Heart left ventricle (tissue), 16 donors: ENCODE data around the gene GALNT18. TPM values are rescaled to one million over a fixed set of nuclear protein-coding genes. Genes with fewer than 3 reads are reported as not detected.
A peak's percentile ranks its signal among the peaks of the same experiment; 100 is the strongest.

Source experiments
- ATAC-seq, 4 donors: fragments of 200-7000 bp; cut with Tn5 transposase; one replicate each; pipeline ENCODE4 v1.9.1; 2020 to 2022; ENCODE audit warnings: moderate library complexity in 4 of 4, mild to moderate bottlenecking in 3 of 4, moderate number of reproducible peaks in 1 of 4
- DNase-seq, 5 donors: peaks; one replicate each; pipeline ENCODE4 v3.0.0-alpha.2; 2020
- H3K27ac ChIP-seq, 12 donors: fragments of 200-600 bp; sonication (generic) in 4 of 12; one replicate each; pipeline versions ENCODE4 v1.5.0 to v1.8.0; 2016 to 2022; ENCODE audit warnings: mild to moderate bottlenecking in 2 of 12
- H3K27me3 ChIP-seq, 9 donors: fragments of 200-600 bp; sonication (generic) in 2 of 9; one replicate each; pipeline versions ENCODE4 v1.5.1 to v1.8.0; 2016 to 2022; ENCODE audit warnings: mild to moderate bottlenecking in 3 of 9
- H3K36me3 ChIP-seq, 9 donors: fragments of 200-600 bp; sonication (generic) in 2 of 9; one replicate each; pipeline versions ENCODE4 v1.5.0 to v1.8.0; 2018 to 2022; ENCODE audit warnings: mild to moderate bottlenecking in 2 of 9
- H3K4me1 ChIP-seq, 12 donors: fragments of 200-600 bp; sonication (generic) in 4 of 12; one replicate each; pipeline versions ENCODE4 v1.5.0 to v1.8.0; 2016 to 2022; ENCODE audit warnings: mild to moderate bottlenecking in 3 of 12
- H3K4me3 ChIP-seq, 12 donors: fragments of 200-600 bp; sonication (generic) in 4 of 12; one replicate each; pipeline versions ENCODE4 v1.5.0 to v1.8.0; 2017 to 2022; ENCODE audit warnings: mild to moderate bottlenecking in 9 of 12, moderate library complexity in 4 of 12
- H3K9me3 ChIP-seq, 12 donors: fragments of 200-600 bp; sonication (generic) in 4 of 12; one replicate each; pipeline versions ENCODE4 v1.5.0 to v1.8.0; 2016 to 2022; ENCODE audit warnings: mild to moderate bottlenecking in 1 of 12
- POLR2A ChIP-seq, 2 donors: fragments of 450-650 bp; IDR thresholded peaks; one replicate each; pipeline ENCODE4 v1.6.1; 2017; ENCODE audit warnings: antibody characterized with exemption in 2 of 2, mild to moderate bottlenecking in 2 of 2, moderate library complexity in 2 of 2
- WGBS, 4 donors: extraction: QIAGEN DNeasy Blood & Tissue Kit in 2 of 4; methylation state at CpG; one replicate each; pipeline versions ENCODE4 v1.1.5 to v1.1.7; 2013 to 2018; 5-methylcytosine and 5-hydroxymethylcytosine counted together
- intact Hi-C, 10 donors: fragments of 100-400 bp; cut with DNase I; formaldehyde crosslinking; loops; one replicate each; pipeline versions ENCODE4 v1.11.1 to v1.14.2; 2022
- polyA plus RNA-seq, 2 donors: library from polyadenylated mRNA; stranded (reverse); fragments of 200-250 nt; gene quantifications; one replicate each; pipeline ENCODE4 v1.2.3, GENCODE V29; 2013
- total RNA-seq, 9 donors: library from RNA; depleted of rRNA in 2 of 9; stranded (reverse); fragments of >200 nt in 2 of 9; fragmentation: NEBNext Ultra II Directional in 3 of 9; extraction: Animal tissue kit (Norgen Biotek cat#: 25700) in 3 of 9; gene quantifications; one replicate each; pipeline versions ENCODE4 v1.1.0 to v1.2.4, GENCODE V29; 2016 to 2023
- TF ChIP-seq, protein P1 (sequence below), 12 donors: fragments of 200-600 bp; sonication (generic) in 4 of 12; IDR thresholded peaks; one replicate each; pipeline versions ENCODE4 v1.5.0 to v1.8.0; 2018 to 2022; ENCODE audit warnings: antibody characterized with exemption in 12 of 12, mild to moderate bottlenecking in 5 of 12
- donor health status: ischemic (EF 13 %, LVEDD 7.1; RV severe dilation, severe dysfunction).
- donor health status: healthy with polysubstance abuse.
- donor health status: DM: no; HTN: yes; CAD: no.
- donor health status: DM: no; HTN: no; CAD: no.
- donor health status: ischemic (EF 25% LVEDD 6.9; RV normal size, moderate dysfunction).
- donor health status: ischemic (EF 25% LVEDD 5.7; RV mildly dilated, moderate dysfunction).
- donor health status: healthy.
- donor health status: DM: yes; HTN: yes; CAD: no.
- donor health status: ischemic (EF 35%, LVEDD 5.7; RV mildly dilated, moderate dysfunction).
- donor health status: nonischemic (EF 11% LVEDD 7.7; RV severe dilation, severe dysfunction).
- donor health status: DM: yes; HTN: yes; CAD: no.
- donor health status: PGD.
- donor health status: ischemic (EF 29% LVEDD 5.4; RV normal size, mild dysfunction).
- donor health status: nonischemic (EF 23%, LVEDD 6.1; RV moderate dilation, normal function).

GALNT18 gene
- total and polyA plus RNA-seq, 11 donors, result 9.0 to 31.8 (median 17.3) TPM

DNA sequence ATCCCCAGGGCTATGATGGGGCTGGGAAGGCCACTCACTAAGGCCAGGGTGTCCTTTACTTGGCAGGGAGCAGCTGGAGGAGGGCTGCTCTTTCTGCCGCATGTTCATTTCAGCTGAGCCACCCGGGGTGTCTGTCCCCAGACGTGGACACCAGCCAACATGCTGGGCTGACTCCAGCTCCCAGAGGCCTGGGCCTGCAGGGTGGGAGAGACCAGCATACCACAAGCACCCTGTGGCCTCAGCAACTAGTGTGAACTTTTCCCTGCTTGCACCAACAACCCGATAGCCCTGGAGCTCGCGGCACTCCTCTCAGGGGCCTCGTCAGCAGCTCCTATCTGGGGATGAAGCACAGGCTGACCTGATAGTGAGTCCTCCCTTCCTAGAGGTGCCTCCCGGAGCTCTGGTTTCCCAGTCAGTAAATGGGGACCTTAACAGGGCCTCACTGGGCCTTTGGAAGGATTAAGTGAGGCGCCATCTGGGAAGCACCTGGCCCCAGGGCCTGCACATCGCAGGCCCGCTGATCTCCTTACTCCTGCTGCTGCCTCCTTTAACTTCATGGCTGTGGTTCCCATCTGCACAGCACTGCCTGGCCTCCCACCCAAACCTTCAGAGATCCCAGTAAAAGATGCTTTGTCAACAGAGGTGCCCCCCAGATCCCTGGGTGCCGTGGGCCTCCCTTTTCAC, 83.4 kb downstream of the GALNT18 start:
- WGBS, 4 donors, result 18 to 30% (median 27%) methylated on average over 4 to 12 of the region's 12 CpGs
- peak overlapping the region; percentile 69 to 91 (median 84) for H3K27ac ChIP-seq
- peaks cover 29 to 90% (median 66%) of the 10 kb centered on the region in 12 donors for H3K4me1 ChIP-seq
- ATAC-seq, result peak; percentile 79 to 82 (median 80)
- no peaks in the 10 kb centered on the region for H3K9me3 ChIP-seq
- intact Hi-C loops, result loop anchor here in 9 of 10 donors (5.0 to 10.0 kb wide), 8 partner anchors 34 to 134 kb away; partner anchors contain the start of gene GALNT18 (in 4 of the 9)
- H3K4me3 ChIP-seq, result no peak overlapping the region
- H3K27me3 ChIP-seq, result no peaks in the 10 kb centered on the region
- no peaks in the 10 kb centered on the region for H3K36me3 ChIP-seq
- DNase-seq, result peak; percentile 80 to 89 (median 84)
- TF ChIP-seq POLR2A (IDR thresholded peaks at IDR 0.05), result no peak
- TF ChIP-seq, protein P1, sequence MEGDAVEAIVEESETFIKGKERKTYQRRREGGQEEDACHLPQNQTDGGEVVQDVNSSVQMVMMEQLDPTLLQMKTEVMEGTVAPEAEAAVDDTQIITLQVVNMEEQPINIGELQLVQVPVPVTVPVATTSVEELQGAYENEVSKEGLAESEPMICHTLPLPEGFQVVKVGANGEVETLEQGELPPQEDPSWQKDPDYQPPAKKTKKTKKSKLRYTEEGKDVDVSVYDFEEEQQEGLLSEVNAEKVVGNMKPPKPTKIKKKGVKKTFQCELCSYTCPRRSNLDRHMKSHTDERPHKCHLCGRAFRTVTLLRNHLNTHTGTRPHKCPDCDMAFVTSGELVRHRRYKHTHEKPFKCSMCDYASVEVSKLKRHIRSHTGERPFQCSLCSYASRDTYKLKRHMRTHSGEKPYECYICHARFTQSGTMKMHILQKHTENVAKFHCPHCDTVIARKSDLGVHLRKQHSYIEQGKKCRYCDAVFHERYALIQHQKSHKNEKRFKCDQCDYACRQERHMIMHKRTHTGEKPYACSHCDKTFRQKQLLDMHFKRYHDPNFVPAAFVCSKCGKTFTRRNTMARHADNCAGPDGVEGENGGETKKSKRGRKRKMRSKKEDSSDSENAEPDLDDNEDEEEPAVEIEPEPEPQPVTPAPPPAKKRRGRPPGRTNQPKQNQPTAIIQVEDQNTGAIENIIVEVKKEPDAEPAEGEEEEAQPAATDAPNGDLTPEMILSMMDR (IDR thresholded peaks at IDR 0.05), result no peak

DNA sequence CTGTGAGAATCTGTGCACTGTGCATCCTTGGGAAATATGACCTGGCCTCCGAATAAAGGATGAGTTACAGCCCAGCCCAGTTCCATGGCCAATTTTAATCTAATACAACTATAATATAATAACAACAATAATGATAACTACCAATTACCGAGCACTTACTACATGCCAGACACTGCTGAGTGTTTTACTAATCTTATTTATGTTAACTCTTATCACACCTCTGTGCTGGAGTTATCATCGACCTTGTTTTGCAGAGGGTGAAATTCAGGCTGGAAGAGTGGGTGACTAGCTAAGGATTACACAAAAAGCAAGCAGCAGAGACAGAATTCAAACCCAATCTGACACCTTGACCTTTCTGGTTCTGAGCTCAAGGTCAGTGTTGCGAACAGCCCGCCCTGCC, 83.9 kb downstream of the GALNT18 start:
- no peaks in the 10 kb centered on the region for H3K27me3 ChIP-seq
- DNase-seq, result no peak
- H3K4me1 ChIP-seq, result peaks cover 29 to 90% (median 65%) of the 10 kb centered on the region in 12 donors
- ATAC-seq, result no peak
- intact Hi-C loops, result loop anchor here in 9 of 10 donors (2.0 to 10.0 kb wide), 9 partner anchors 34 to 133 kb away; partner anchors contain the start of gene GALNT18 (in 4 of the 9)
- H3K9me3 ChIP-seq, result no peaks in the 10 kb centered on the region
- H3K36me3 ChIP-seq, result no peaks in the 10 kb centered on the region
- TF ChIP-seq, protein P1 (IDR thresholded peaks at IDR 0.05), result no peak
- no peak for TF ChIP-seq POLR2A (IDR thresholded peaks at IDR 0.05)
- 23 to 32% (median 25%) methylated on average over 5 of the region's 5 CpGs for WGBS, 4 donors
- peak overlapping the region; percentile 69 to 91 (median 84) for H3K27ac ChIP-seq
- H3K4me3 ChIP-seq, result no peak overlapping the region

DNA sequence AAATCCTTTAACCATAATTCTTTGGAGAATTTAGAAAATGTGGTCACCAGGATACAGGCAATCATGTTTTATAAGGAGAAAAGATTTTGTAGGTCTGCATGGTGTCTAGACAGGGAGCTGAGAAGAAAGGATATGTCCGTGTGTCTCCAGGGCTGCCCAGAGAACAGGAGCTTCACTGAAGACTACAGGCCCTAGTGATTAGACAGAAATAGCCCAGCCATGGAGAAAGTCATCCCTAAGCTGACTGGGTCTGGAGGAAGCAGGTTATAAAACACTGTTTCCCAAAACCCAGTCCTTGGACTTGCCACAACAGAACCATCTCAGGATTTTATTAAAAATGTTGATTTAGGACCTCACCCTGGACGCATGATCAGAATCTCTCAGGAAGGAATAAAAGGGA, 84.4 kb downstream of the GALNT18 start:
- Histone ChIP-seq H3K4me1 (peaks cover 29 to 88% (median 68%) of the 10 kb centered on the region in 12 donors), H3K27me3 (no peaks in the 10 kb centered on the region), H3K27ac (peak overlapping the region; percentile 69 to 91 (median 84)), H3K4me3 (no peak overlapping the region), H3K36me3 (no peaks in the 10 kb centered on the region), H3K9me3 (no peaks in the 10 kb centered on the region)
- intact Hi-C loops, result loop anchor here in 9 of 10 donors (2.0 to 10.0 kb wide), 9 partner anchors 35 to 133 kb away; partner anchors contain the start of gene GALNT18 (in 4 of the 9)
- ATAC-seq, result peak in 3 of 4 donors; percentile 33 to 45 (median 35)
- TF ChIP-seq, protein P1 (IDR thresholded peaks at IDR 0.05), result no peak
- no peak for TF ChIP-seq POLR2A (IDR thresholded peaks at IDR 0.05)
- WGBS, 4 donors, result 9 to 46% (median 14%) methylated on average over 2 of the region's 2 CpGs
- no peak for DNase-seq

DNA sequence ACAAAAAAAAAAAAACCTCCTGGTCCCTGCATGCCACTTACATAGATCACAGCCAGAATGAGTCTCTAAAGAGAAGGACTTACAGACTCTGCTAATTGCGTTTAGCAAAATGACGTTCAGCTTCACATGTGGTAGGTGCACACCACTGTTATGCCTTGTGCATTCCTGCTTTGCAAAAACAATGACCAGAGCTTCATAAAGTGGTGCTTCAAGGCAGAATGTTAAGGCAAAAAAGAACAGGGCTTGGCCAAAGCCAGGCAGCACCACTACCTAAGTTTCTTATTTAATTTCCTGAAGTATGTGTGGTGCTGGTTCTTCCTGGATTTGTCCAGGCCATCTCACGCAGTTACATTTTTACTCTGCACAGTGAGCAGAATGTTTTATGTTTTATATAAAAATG, 85.2 kb downstream of the GALNT18 start:
- intact Hi-C loops, result loop anchor here in 9 of 10 donors (2.0 to 10.0 kb wide), 9 partner anchors 36 to 132 kb away; partner anchors contain the start of gene GALNT18 (in 4 of the 9)
- H3K9me3 ChIP-seq, result no peaks in the 10 kb centered on the region
- DNase-seq (no peak), ATAC-seq (no peak)
- 62 to 69% (median 66%) methylated on average over 3 of the region's 3 CpGs for WGBS, 4 donors
- no peaks in the 10 kb centered on the region for H3K36me3 ChIP-seq
- TF ChIP-seq POLR2A (IDR thresholded peaks at IDR 0.05), result no peak
- TF ChIP-seq, protein P1 (IDR thresholded peaks at IDR 0.05), result no peak
- peaks cover 29 to 89% (median 70%) of the 10 kb centered on the region in 12 donors for H3K4me1 ChIP-seq
- H3K27me3 ChIP-seq, result no peaks in the 10 kb centered on the region
- H3K27ac ChIP-seq, result peak overlapping the region; percentile 18 to 91 (median 84)
- no peak overlapping the region for H3K4me3 ChIP-seq
